DOHH2 (cell line): Measurements from ENCODE around the gene RNF148.

ENCODE experiments used
- H3F3A ChIP-seq: fragments of 200-600 bp; sonication (generic), shearing (Covaris generic); 2 replicates; pipeline ENCODE4 v1.6.0; 2016; ENCODE audit warnings: antibody characterized with exemption, mild to moderate bottlenecking; ENCODE audit not compliant: control insufficient read depth, insufficient read depth
- H3K27ac ChIP-seq: fragments of 200-600 bp; sonication (generic); 2 replicates; pipeline ENCODE4 v1.5.1; 2014; ENCODE audit warnings: low read depth, mild to moderate bottlenecking, low read length, moderate library complexity
- H3K27me3 ChIP-seq: fragments of 200-600 bp; sonication (generic); 2 replicates; pipeline ENCODE4 v1.6.1; 2014; ENCODE audit warnings: mild to moderate bottlenecking, low read length, mixed read lengths; ENCODE audit not compliant: control insufficient read depth
- H3K36me3 ChIP-seq: fragments of 200-600 bp; sonication (generic); 2 replicates; pipeline ENCODE4 v1.6.1; 2014; ENCODE audit warnings: mild to moderate bottlenecking, low read length, moderate library complexity, mixed read lengths; ENCODE audit not compliant: control insufficient read depth
- H3K4me1 ChIP-seq: fragments of 200-600 bp; sonication (generic); 2 replicates; pipeline ENCODE4 v1.6.1; 2014; ENCODE audit warnings: mild to moderate bottlenecking, low read length, mixed read lengths; ENCODE audit not compliant: control insufficient read depth
- H3K4me2 ChIP-seq: fragments of 200-600 bp; sonication (generic); 2 replicates; pipeline ENCODE4 v1.6.0; 2014; ENCODE audit warnings: mild to moderate bottlenecking, low read length, moderate library complexity
- H3K4me3 ChIP-seq: fragments of 200-600 bp; sonication (generic); 2 replicates; pipeline ENCODE4 v1.5.1; 2014; ENCODE audit warnings: mild to moderate bottlenecking, low read length, mixed read lengths
- H3K79me2 ChIP-seq: fragments of 200-600 bp; sonication (generic); 2 replicates; pipeline ENCODE4 v1.6.1; 2014; ENCODE audit warnings: mild to moderate bottlenecking, low read length, mixed read lengths; ENCODE audit not compliant: control insufficient read depth
- H3K9me2 ChIP-seq: fragments of 200-600 bp; sonication (generic); replicated peaks from 2 replicates; pipeline ENCODE4 v1.6.1; 2014; ENCODE audit warnings: mild to moderate bottlenecking, low read length, mixed read lengths; ENCODE audit not compliant: control insufficient read depth
- H3K9me3 ChIP-seq: fragments of 200-600 bp; sonication (generic); 2 replicates; pipeline ENCODE4 v1.6.1; 2014; ENCODE audit warnings: antibody characterized with exemption, low read length, mixed read lengths; ENCODE audit not compliant: control insufficient read depth, insufficient read depth
- H4K20me1 ChIP-seq: fragments of 200-600 bp; sonication (generic); 2 replicates; pipeline ENCODE4 v1.6.0; 2014; ENCODE audit warnings: low read depth, mild to moderate bottlenecking, antibody characterized with exemption, low read length, moderate library complexity; ENCODE audit not compliant: control insufficient read depth, insufficient read depth
- EZH2phosphoT487 ChIP-seq: fragments of 200-600 bp; sonication (generic); IDR thresholded peaks from 2 replicates; pipeline ENCODE4 v1.6.1; 2017; ENCODE audit warnings: borderline replicate concordance, mild to moderate bottlenecking, antibody characterized with exemption, low read length, moderate library complexity, mixed read lengths
- TF ChIP-seq, protein P1 (sequence below): fragments of 200-600 bp; sonication (generic); IDR thresholded peaks from one replicate; pipeline ENCODE4 v1.5.1; 2014; ENCODE audit warnings: antibody characterized with exemption, mild to moderate bottlenecking, low read depth, low read length; ENCODE audit not compliant: poor library complexity, severe bottlenecking

RNF148 gene

DNA sequence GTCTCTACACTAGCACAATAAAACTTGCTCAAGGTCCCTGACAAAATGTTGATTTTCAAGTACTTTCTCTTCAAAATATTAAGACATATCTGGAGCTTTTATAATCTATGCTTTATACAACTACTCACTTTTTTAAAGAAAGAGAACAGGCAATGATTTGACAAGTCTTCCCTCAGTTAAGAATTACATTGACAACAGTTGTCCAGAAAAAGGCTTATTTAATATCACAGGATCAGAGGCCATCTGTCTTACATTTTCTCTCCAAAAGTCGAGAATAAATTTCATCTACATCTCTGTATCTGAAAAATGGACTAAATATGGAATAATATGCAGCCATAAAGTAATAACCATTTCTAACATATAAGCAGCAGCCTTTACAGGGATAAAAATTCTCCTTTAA, 8.2 kb upstream of the RNF148 start:
- no peak overlapping the region for H3K4me2 ChIP-seq
- no peak overlapping the region for H3K4me3 ChIP-seq
- no peaks in the 10 kb centered on the region for H3K36me3 ChIP-seq
- H3F3A ChIP-seq = no peaks in the 10 kb centered on the region
- TF ChIP-seq, protein P1, sequence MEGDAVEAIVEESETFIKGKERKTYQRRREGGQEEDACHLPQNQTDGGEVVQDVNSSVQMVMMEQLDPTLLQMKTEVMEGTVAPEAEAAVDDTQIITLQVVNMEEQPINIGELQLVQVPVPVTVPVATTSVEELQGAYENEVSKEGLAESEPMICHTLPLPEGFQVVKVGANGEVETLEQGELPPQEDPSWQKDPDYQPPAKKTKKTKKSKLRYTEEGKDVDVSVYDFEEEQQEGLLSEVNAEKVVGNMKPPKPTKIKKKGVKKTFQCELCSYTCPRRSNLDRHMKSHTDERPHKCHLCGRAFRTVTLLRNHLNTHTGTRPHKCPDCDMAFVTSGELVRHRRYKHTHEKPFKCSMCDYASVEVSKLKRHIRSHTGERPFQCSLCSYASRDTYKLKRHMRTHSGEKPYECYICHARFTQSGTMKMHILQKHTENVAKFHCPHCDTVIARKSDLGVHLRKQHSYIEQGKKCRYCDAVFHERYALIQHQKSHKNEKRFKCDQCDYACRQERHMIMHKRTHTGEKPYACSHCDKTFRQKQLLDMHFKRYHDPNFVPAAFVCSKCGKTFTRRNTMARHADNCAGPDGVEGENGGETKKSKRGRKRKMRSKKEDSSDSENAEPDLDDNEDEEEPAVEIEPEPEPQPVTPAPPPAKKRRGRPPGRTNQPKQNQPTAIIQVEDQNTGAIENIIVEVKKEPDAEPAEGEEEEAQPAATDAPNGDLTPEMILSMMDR = no peak
- no peak for TF ChIP-seq EZH2phosphoT487
- H3K4me1 ChIP-seq = no peaks in the 10 kb centered on the region
- H3K27ac ChIP-seq = no peak overlapping the region
- no peaks in the 10 kb centered on the region for H3K27me3 ChIP-seq
- no peaks in the 10 kb centered on the region for H4K20me1 ChIP-seq
- no peaks in the 10 kb centered on the region for H3K79me2 ChIP-seq
- no peaks in the 10 kb centered on the region for H3K9me3 ChIP-seq
- no peaks in the 10 kb centered on the region for H3K9me2 ChIP-seq

DNA sequence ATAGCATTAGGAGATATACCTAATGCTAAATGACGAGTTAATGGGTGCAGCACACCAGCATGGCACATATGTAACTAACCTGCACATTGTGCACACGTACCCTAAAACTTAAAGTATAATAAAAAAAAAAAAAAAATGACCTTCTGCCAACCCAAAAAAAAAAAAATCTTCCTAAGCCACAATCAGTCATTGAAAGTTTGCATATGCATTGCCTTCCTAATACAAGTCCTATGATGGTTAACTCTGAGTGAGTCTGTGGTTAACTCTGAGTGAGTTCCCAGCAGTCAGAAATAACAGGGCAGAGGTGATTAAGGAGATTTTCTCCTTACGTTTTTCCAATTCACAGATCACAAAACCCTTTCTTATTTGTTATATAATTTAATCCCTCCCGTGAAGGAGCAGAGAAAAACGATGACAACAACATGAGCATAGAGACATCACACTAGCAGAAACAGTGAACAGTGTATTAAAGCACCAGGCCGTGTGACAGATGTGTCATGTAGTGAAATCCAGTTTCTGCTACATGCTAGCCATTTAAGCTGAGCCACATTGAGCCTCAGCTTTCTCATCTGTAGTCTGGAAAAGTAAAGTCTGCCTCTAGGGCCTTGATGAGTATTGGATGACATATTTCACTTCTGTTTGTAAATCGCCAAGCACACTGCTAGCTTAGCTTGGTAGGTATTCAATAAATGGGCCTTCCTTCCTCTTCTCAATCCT, 7.4 kb upstream of the RNF148 start:
- Histone ChIP-seq H3K27me3 (no peaks in the 10 kb centered on the region), H3K36me3 (no peaks in the 10 kb centered on the region), H3F3A (no peaks in the 10 kb centered on the region), H4K20me1 (no peaks in the 10 kb centered on the region), H3K4me2 (no peak overlapping the region), H3K9me2 (no peaks in the 10 kb centered on the region), H3K79me2 (no peaks in the 10 kb centered on the region), H3K27ac (no peak overlapping the region), H3K4me1 (no peaks in the 10 kb centered on the region), H3K9me3 (no peaks in the 10 kb centered on the region), H3K4me3 (no peak overlapping the region)
- TF ChIP-seq, protein P1 = no peak
- TF ChIP-seq EZH2phosphoT487 = no peak

DNA sequence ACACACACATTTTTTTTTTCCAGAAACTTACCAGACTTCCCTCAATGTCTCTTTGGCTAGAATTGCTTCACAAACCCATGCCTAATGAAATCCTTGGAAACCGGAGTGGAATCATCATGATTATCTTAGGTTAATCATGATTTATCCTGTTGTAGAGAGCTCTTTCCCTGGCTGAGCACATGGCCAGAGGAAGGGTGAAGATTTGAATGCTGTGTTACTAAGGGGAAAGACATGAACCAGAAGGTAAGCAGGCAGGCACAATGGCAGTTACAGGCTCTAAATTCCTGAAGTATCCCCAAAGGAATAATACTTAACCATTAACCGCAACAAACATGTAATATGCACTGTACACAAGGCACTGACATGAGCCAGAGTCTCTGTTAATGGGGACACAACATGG, 4.1 kb upstream of the RNF148 start:
- TF ChIP-seq EZH2phosphoT487 = no peak
- TF ChIP-seq, protein P1 = no peak
- H4K20me1 ChIP-seq = no peaks in the 10 kb centered on the region
- H3K36me3 ChIP-seq = no peaks in the 10 kb centered on the region
- H3K4me3 ChIP-seq = no peak overlapping the region
- H3F3A ChIP-seq = no peaks in the 10 kb centered on the region
- no peak overlapping the region for H3K4me2 ChIP-seq
- H3K9me2 ChIP-seq = no peaks in the 10 kb centered on the region
- no peaks in the 10 kb centered on the region for H3K4me1 ChIP-seq
- no peaks in the 10 kb centered on the region for H3K27me3 ChIP-seq
- no peak overlapping the region for H3K27ac ChIP-seq
- no peaks in the 10 kb centered on the region for H3K9me3 ChIP-seq
- H3K79me2 ChIP-seq = no peaks in the 10 kb centered on the region
